IPS-15b (cell line): Measurements from ENCODE around the gene AUNIP.

ENCODE experiments used
- H3K27me3 ChIP-seq: one replicate; pipeline ENCODE4 v1.6.1; 2013; ENCODE audit warnings: low read length; ENCODE audit not compliant: control insufficient read depth, insufficient read depth
- H3K36me3 ChIP-seq: one replicate; pipeline ENCODE4 v1.6.1; 2013; ENCODE audit warnings: low read length; ENCODE audit not compliant: control insufficient read depth, insufficient read depth
- H3K4me1 ChIP-seq: one replicate; pipeline ENCODE4 v1.6.1; 2013; ENCODE audit warnings: mild to moderate bottlenecking, low read length; ENCODE audit not compliant: control insufficient read depth, insufficient read depth
- H3K4me3 ChIP-seq: one replicate; pipeline ENCODE4 v1.5.1; 2013; ENCODE audit warnings: low read depth, low read length
- H3K9ac ChIP-seq: one replicate; pipeline ENCODE4 v1.6.1; 2013; ENCODE audit warnings: low read depth, mild to moderate bottlenecking, low read length
- H3K9me3 ChIP-seq: one replicate; pipeline ENCODE4 v1.6.1; 2013; ENCODE audit warnings: mild to moderate bottlenecking, low read length; ENCODE audit not compliant: control insufficient read depth, insufficient read depth

The AUNIP gene

GRCh38 chr1:25804244-25804963 lies 54.9 kb downstream of the AUNIP start:
- no peaks in the 10 kb centered on the region for H3K9me3 ChIP-seq
- H3K4me1 ChIP-seq: peaks cover 3% of the 10 kb centered on the region
- no peaks in the 10 kb centered on the region for H3K27me3 ChIP-seq
- H3K36me3 ChIP-seq: peaks cover 8% of the 10 kb centered on the region
- H3K4me3 ChIP-seq: no peak overlapping the region
- no peak overlapping the region for H3K9ac ChIP-seq

GRCh38 chr1:25803368-25803767 lies 55.9 kb downstream of the AUNIP start:
- H3K36me3 ChIP-seq: peaks cover 8% of the 10 kb centered on the region
- peaks cover 3% of the 10 kb centered on the region for H3K4me1 ChIP-seq
- H3K4me3 ChIP-seq: no peak overlapping the region
- H3K27me3 ChIP-seq: no peaks in the 10 kb centered on the region
- H3K9ac ChIP-seq: no peak overlapping the region
- H3K9me3 ChIP-seq: no peaks in the 10 kb centered on the region

DNA sequence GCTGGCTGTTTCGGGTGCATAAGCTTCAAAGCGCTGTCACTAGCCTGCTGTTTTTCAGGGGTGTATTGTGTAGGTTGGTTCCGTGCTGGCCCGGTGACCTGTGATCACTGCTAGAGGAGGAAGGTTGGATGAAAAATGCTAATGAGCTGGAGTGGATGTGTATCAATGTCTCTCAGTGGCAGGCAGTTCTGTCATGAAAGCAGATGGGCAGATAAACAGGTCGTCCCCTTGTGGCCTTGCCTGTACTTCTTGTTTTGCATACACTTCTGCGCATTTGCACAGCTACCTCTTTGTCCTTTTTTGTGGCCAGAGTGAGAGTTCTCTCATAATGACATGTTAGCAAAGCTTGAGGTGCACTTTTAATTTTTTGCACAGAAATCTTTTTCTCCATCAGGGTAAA lies 56.3 kb downstream of the AUNIP start:
- H3K4me1 ChIP-seq: peaks cover 3% of the 10 kb centered on the region
- no peak overlapping the region for H3K9ac ChIP-seq
- no peaks in the 10 kb centered on the region for H3K9me3 ChIP-seq
- no peaks in the 10 kb centered on the region for H3K27me3 ChIP-seq
- H3K36me3 ChIP-seq: peaks cover 8% of the 10 kb centered on the region
- H3K4me3 ChIP-seq: no peak overlapping the region

GRCh38 chr1:25800703-25801377 lies 58.4 kb downstream of the AUNIP start:
- H3K36me3 ChIP-seq: peaks cover 8% of the 10 kb centered on the region
- peaks cover 3% of the 10 kb centered on the region for H3K4me1 ChIP-seq
- H3K27me3 ChIP-seq: no peaks in the 10 kb centered on the region
- no peaks in the 10 kb centered on the region for H3K9me3 ChIP-seq
- peak overlapping the region; percentile 47 for H3K9ac ChIP-seq
- H3K4me3 ChIP-seq: peak overlapping the region; percentile 68

GRCh38 chr1:25799935-25800702 lies 59.1 kb downstream of the AUNIP start, which contains the start of gene SELENON:
SELENON (plus strand) TSS chr1:25800193; CDS start chr1:25800231, 38 bp downstream.
- H3K9me3 ChIP-seq: no peaks in the 10 kb centered on the region
- peaks cover 6% of the 10 kb centered on the region for H3K36me3 ChIP-seq
- no peaks in the 10 kb centered on the region for H3K27me3 ChIP-seq
- H3K4me3 ChIP-seq: peak within 1 kb of the TSS; percentile 68
- peak within 1 kb of the TSS; percentile 54 for H3K9ac ChIP-seq
- H3K4me1 ChIP-seq: peaks cover 3% of the 10 kb centered on the region

DNA sequence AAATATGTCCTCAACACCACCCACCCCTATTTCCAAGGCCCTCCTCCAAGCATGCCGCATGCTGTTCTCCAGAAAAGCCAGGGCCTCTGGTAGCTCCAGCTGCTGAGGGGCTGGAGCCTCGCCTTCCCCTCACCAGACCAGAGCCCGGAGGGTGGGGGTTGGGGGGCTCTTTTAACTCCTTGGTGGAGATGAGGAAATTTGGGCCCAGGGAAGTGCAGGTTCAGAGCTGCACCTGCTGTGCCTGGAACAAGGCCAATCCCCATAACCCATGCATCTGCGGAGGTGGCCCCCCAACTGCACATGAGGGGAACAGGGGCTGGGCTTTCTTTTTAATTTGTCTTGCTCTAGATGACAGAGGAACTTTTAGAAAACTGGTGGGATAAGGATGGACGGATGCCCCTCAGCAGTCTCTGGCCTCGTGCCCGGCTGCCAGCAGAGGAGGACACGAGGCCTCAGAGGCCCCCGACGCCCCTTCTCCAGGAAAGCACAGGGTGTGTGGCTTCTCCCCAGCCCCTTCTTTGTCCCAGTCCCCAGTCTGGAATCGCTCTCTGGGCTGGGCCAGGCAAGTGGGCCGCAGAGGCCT lies 59.8 kb downstream of the AUNIP start:
- Histone ChIP-seq H3K4me3 (peak overlapping the region; percentile 53), H3K4me1 (peaks cover 3% of the 10 kb centered on the region), H3K36me3 (peaks cover 3% of the 10 kb centered on the region), H3K9me3 (no peaks in the 10 kb centered on the region), H3K9ac (peak overlapping the region; percentile 54), H3K27me3 (no peaks in the 10 kb centered on the region)

- no peak overlapping the region for H3K9ac ChIP-seq
- H3K4me1 ChIP-seq: peaks cover 3% of the 10 kb centered on the region
- H3K4me3 ChIP-seq: no peak overlapping the region
- H3K9me3 ChIP-seq: no peaks in the 10 kb centered on the region
- H3K27me3 ChIP-seq: no peaks in the 10 kb centered on the region
- H3K36me3 ChIP-seq: peaks cover 3% of the 10 kb centered on the region
Observed at GRCh38 chr1:25798666-25799351, 60.4 kb downstream of the AUNIP start.

- no peaks in the 10 kb centered on the region for H3K9me3 ChIP-seq
- peaks cover 3% of the 10 kb centered on the region for H3K36me3 ChIP-seq
- H3K4me3 ChIP-seq: no peak overlapping the region
- no peak overlapping the region for H3K9ac ChIP-seq
- peaks cover 3% of the 10 kb centered on the region for H3K4me1 ChIP-seq
- H3K27me3 ChIP-seq: no peaks in the 10 kb centered on the region
Observed at GRCh38 chr1:25797939-25798338, 61.3 kb downstream of the AUNIP start.

- Histone ChIP-seq H3K36me3 (no peaks in the 10 kb centered on the region), H3K9me3 (no peaks in the 10 kb centered on the region), H3K27me3 (no peaks in the 10 kb centered on the region), H3K4me3 (no peak overlapping the region), H3K4me1 (peaks cover 3% of the 10 kb centered on the region), H3K9ac (no peak overlapping the region)
Observed at GRCh38 chr1:25796811-25797458, 62.3 kb downstream of the AUNIP start.

GRCh38 chr1:25795946-25796810 lies 63.1 kb downstream of the AUNIP start:
- Histone ChIP-seq H3K36me3 (no peaks in the 10 kb centered on the region), H3K4me3 (no peak overlapping the region), H3K9ac (no peak overlapping the region), H3K27me3 (no peaks in the 10 kb centered on the region), H3K9me3 (no peaks in the 10 kb centered on the region), H3K4me1 (peaks cover 3% of the 10 kb centered on the region)
